Prostate gland (tissue), 2 donors: Measurements from ENCODE around the gene VCPKMT. TPM values are rescaled to one million over a fixed set of nuclear protein-coding genes. Genes with fewer than 3 reads are reported as not detected.

Experiments used
- DNase-seq: peaks from one replicate; pipeline ENCODE4 v3.0.0-alpha.2; 2019; ENCODE audit warnings: low spot score
- H3K27ac ChIP-seq, 2 donors: fragments of 200-600 bp; sonication (generic); 2 replicates each; pipeline ENCODE4 v1.5.1; 2017 to 2019
- H3K27me3 ChIP-seq: fragments of 200-600 bp; sonication (generic); replicated peaks from 2 replicates; pipeline ENCODE4 v1.5.1; 2019; ENCODE audit not compliant: insufficient read depth
- H3K36me3 ChIP-seq, 2 donors: fragments of 200-600 bp; sonication (generic); 1 replicate in 1 of 2; 2 replicates in 1 of 2; pipeline versions ENCODE4 v1.5.1 to v1.8.1; 2017 to 2019
- H3K4me1 ChIP-seq: fragments of 200-600 bp; sonication (generic); replicated peaks from 2 replicates; pipeline ENCODE4 v1.5.1; 2019
- H3K4me3 ChIP-seq, 2 donors: fragments of 200-600 bp; sonication (generic); 2 replicates each; pipeline ENCODE4 v1.5.1; 2017 to 2019
- H3K9me3 ChIP-seq: fragments of 200-600 bp; sonication (generic); 2 replicates; pipeline ENCODE4 v1.5.1; 2017
- POLR2A ChIP-seq: fragments of 450-650 bp; IDR thresholded peaks from one replicate; pipeline ENCODE4 v1.6.1; 2016; ENCODE audit warnings: antibody characterized with exemption, mild to moderate bottlenecking
- POLR2AphosphoS5 ChIP-seq: sonication (generic); formaldehyde crosslinking; IDR thresholded peaks from one replicate; pipeline ENCODE4 v1.6.1; 2017; ENCODE audit warnings: antibody characterized with exemption
- WGBS: methylation state at CpG from one replicate; pipeline ENCODE4 v1.1.5; 2018; 5-methylcytosine and 5-hydroxymethylcytosine counted together
- intact Hi-C: fragments of 100-400 bp; cut with DNase I; formaldehyde crosslinking; loops from one replicate; pipeline ENCODE4 v1.14.2; 2022
- total RNA-seq, 2 donors: library from RNA; depleted of rRNA; stranded (reverse); fragments of >200 nt; gene quantifications; one replicate each; pipeline ENCODE4 v1.1.0, GENCODE V29; 2016
- TF ChIP-seq, protein P1 (sequence below), 4 experiments: fragments of 200-600 bp in 2 of 4; fragments of 450-650 bp in 2 of 4; sonication (generic) in 2 of 4; IDR thresholded peaks; 1 replicate in 3 of 4; 2 replicates in 1 of 4; pipeline ENCODE4 v1.5.1; 2016 to 2019; ENCODE audit warnings: antibody characterized with exemption in 4 of 4, mild to moderate bottlenecking in 2 of 4, moderate library complexity in 2 of 4

The VCPKMT gene
- 1 to 10 TPM; 6.1 to 6.4 TPM for total RNA-seq

DNA sequence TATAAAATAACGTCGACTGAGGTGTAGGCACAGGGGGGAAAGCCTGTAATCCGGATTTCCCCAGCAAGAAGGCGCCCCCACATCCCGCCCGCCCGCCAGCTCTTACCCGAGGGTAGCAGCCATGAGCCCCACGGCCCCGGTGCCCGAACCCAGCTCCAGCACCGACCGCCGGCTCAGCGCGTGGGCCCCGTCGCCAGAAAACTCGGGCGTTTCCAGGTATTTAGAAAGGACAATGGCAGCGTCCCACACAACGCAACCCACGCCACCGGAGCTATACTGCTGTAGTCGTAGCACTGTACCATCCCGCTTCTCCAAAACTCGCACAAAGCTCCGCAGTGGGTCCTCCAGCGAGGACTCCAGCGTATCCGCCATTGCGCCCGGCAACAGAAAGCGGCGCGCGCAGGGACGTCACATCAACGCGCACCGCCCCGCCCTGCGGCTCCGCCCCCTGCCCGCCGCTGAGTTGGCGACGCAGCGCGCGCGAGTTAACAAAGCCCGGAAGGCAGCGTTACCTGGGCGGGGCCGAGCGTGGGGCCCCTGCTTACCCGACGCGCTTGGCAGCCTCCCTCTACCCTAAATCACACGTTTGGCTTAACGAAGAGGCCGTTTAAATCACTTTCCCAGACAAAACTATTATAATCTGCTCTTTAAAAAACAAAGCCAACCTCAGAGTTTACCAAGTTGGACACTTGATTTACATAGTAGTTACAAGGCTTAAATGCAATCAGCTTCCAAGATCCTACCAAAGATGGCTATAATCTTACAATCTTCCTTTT lies at the start of gene VCPKMT:
Gene VCPKMT (minus strand): TSS at position 392 of the 776 bp plus-strand sequence. CDS start 20 bp downstream, at position 372.
- Histone ChIP-seq H3K36me3 (no peaks in the 10 kb centered on the region), H3K9me3 (no peaks in the 10 kb centered on the region), H3K27ac (peak within 1 kb of the TSS; percentile 90), H3K4me1 (no peaks in the 10 kb centered on the region), H3K4me3 (peak within 1 kb of the TSS; percentile 70 to 74), H3K27me3 (no peaks in the 10 kb centered on the region)
- intact Hi-C loops = no loop called here
- WGBS = under 1% methylated on average over 17 of the region's 63 CpGs
- DNase-seq = peak; percentile 93
- peak; percentile 98 for TF ChIP-seq POLR2AphosphoS5
- TF ChIP-seq, protein P1, sequence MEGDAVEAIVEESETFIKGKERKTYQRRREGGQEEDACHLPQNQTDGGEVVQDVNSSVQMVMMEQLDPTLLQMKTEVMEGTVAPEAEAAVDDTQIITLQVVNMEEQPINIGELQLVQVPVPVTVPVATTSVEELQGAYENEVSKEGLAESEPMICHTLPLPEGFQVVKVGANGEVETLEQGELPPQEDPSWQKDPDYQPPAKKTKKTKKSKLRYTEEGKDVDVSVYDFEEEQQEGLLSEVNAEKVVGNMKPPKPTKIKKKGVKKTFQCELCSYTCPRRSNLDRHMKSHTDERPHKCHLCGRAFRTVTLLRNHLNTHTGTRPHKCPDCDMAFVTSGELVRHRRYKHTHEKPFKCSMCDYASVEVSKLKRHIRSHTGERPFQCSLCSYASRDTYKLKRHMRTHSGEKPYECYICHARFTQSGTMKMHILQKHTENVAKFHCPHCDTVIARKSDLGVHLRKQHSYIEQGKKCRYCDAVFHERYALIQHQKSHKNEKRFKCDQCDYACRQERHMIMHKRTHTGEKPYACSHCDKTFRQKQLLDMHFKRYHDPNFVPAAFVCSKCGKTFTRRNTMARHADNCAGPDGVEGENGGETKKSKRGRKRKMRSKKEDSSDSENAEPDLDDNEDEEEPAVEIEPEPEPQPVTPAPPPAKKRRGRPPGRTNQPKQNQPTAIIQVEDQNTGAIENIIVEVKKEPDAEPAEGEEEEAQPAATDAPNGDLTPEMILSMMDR (IDR thresholded peaks at IDR 0.05) = peak in 2 of 4 experiments; percentile 13 to 33
- TF ChIP-seq POLR2A = peak; percentile 83

DNA sequence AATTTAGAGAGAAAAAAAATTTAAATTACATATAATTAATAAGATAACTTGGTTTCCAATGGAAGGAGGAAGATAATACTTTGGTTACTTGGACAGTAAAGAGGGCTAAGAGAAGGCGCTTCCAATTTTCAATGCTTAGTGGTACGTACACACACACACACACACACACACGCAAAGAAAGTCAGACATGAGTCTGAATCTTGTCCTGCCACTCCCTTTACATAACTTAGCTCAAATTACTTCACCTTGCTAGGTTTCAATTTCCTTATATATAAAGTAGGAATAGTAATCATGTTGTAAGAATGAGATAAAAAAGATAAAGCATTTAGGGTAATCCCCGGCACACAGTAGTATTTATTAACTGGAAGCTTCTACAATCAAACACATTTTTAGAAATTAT lies 39.7 kb upstream of the VCPKMT start:
- intact Hi-C loops = no loop called here
- 87% methylated on average over 4 of the region's 4 CpGs for WGBS
- peaks cover 0 to 5% of the 10 kb centered on the region in 2 donors for H3K36me3 ChIP-seq

DNA sequence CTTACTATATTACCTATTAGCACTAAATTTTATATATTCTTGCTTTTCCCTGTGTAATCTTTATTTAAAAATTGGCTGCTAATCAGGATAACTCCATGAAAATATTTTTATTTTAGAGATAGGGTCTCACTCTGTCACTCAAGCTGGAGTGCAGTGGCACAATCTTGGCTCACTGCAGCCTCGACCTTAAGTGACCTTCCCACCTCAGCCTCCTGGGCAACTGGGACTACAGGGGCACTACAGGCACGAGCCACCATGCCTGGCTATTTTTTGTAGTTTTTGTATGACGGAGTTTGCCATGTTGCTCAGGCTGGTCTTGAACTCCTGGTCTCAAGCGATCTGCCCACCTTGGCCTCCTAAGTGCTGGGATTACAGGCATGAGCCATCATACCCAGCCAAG lies 32.4 kb upstream of the VCPKMT start:
- no peak for TF ChIP-seq POLR2AphosphoS5
- TF ChIP-seq, protein P1 (IDR thresholded peaks at IDR 0.05) = no peak
- TF ChIP-seq POLR2A = no peak
- peaks cover 0 to 4% of the 10 kb centered on the region in 2 donors for H3K36me3 ChIP-seq
- no peak overlapping the region for H3K27ac ChIP-seq
- no peaks in the 10 kb centered on the region for H3K4me1 ChIP-seq
- no peak for DNase-seq
- no peak overlapping the region for H3K4me3 ChIP-seq
- intact Hi-C loops = no loop called here
- H3K9me3 ChIP-seq = no peaks in the 10 kb centered on the region
- 88% methylated on average over 4 of the region's 4 CpGs for WGBS
- no peaks in the 10 kb centered on the region for H3K27me3 ChIP-seq

More for the DNA sequence above, 39.7 kb upstream of the VCPKMT start:
- Histone ChIP-seq H3K27me3 (no peaks in the 10 kb centered on the region), H3K9me3 (no peaks in the 10 kb centered on the region), H3K27ac (no peak overlapping the region), H3K4me1 (no peaks in the 10 kb centered on the region), H3K4me3 (no peak overlapping the region)
- no peak for DNase-seq
- TF ChIP-seq POLR2A (no peak), POLR2AphosphoS5 (no peak)

DNA sequence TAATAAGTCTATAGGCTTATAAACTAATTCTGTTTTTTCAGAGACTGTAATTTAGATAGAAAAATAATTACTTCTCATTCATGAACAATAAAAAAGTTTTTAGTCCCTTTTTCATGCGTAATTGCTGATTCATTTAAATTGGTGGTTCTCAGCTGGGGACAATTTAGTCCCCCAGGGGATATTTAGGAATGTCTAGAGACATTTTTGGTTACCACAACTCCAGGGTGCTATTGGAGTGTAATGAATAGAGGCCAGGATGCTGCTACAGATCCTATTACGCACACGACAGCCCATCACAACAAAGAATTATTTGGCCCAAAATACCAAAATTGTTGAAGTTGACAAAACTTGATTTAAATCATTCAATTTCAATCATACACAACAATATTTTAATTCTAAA lies 22.8 kb upstream of the VCPKMT start:
- H3K36me3 ChIP-seq = no peaks in the 10 kb centered on the region
- no peak overlapping the region for H3K27ac ChIP-seq
- H3K4me1 ChIP-seq = no peaks in the 10 kb centered on the region
- no peaks in the 10 kb centered on the region for H3K9me3 ChIP-seq
- no peak overlapping the region for H3K4me3 ChIP-seq
- 100% methylated on average over 3 of the region's 3 CpGs for WGBS
- H3K27me3 ChIP-seq = no peaks in the 10 kb centered on the region
- no peak for DNase-seq
- intact Hi-C loops = no loop called here
- TF ChIP-seq, protein P1 (IDR thresholded peaks at IDR 0.05) = no peak
- TF ChIP-seq POLR2A (no peak), POLR2AphosphoS5 (no peak)

DNA sequence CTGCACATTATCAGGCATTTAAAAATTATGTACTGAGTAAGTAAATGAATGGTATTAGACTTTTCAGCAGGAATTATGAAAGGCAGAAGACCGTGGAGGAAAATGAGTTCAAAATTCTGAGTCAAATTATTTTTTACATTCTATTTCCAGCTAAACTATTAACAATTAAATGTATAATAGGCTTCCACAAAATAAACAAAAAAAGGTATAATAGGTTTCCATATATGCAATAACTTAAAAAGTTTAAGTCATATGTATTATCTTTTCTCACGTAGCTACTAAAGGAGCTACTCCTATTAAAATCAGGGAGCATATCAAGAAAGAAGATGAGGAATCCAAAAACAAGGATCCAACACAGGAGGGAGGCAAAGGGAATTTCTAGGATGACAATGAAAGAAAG lies 11.4 kb upstream of the VCPKMT start:
- intact Hi-C loops = no loop called here
- no peak overlapping the region for H3K4me3 ChIP-seq
- 95% methylated on average over 2 of the region's 2 CpGs for WGBS
- DNase-seq = no peak
- no peaks in the 10 kb centered on the region for H3K27me3 ChIP-seq
- no peaks in the 10 kb centered on the region for H3K36me3 ChIP-seq
- no peak overlapping the region for H3K27ac ChIP-seq
- no peaks in the 10 kb centered on the region for H3K9me3 ChIP-seq
- TF ChIP-seq POLR2AphosphoS5 = no peak
- TF ChIP-seq, protein P1 (IDR thresholded peaks at IDR 0.05) = no peak
- no peak for TF ChIP-seq POLR2A
- H3K4me1 ChIP-seq = no peaks in the 10 kb centered on the region
